Right lobe of liver (tissue), 6 donors: ENCODE results near the gene SIGLEC12. TPM values are rescaled to one million over a fixed set of nuclear protein-coding genes. Genes with fewer than 3 reads are reported as not detected.

Source experiments
- ATAC-seq, 4 donors: fragments of 200-7000 bp; cut with Tn5 transposase; one replicate each; pipeline ENCODE4 v1.9.1; 2020; ENCODE audit warnings: mild to moderate bottlenecking in 4 of 4, moderate library complexity in 4 of 4
- DNase-seq, 3 donors: peaks; one replicate each; pipeline ENCODE4 v3.0.0-alpha.2; 2020
- H3K27ac ChIP-seq, 3 donors: fragments of 200-600 bp; one replicate each; pipeline ENCODE4 v1.8.0; 2022
- H3K27me3 ChIP-seq, 2 donors: fragments of 200-600 bp; one replicate each; pipeline ENCODE4 v1.8.0; 2022
- H3K36me3 ChIP-seq, 4 donors: fragments of 200-600 bp; sonication (generic) in 1 of 4; one replicate each; pipeline versions ENCODE4 v1.5.1 to v1.8.0; 2017 to 2022; ENCODE audit warnings: control low read depth in 1 of 4
- H3K4me1 ChIP-seq, 4 donors: fragments of 200-600 bp; sonication (generic) in 1 of 4; one replicate each; pipeline versions ENCODE4 v1.5.1 to v1.8.0; 2017 to 2022; ENCODE audit warnings: control low read depth in 1 of 4
- H3K4me3 ChIP-seq, 3 donors: fragments of 200-600 bp; one replicate each; pipeline ENCODE4 v1.8.0; 2022
- H3K9me3 ChIP-seq, 4 donors: fragments of 200-600 bp; sonication (generic) in 1 of 4; one replicate each; pipeline versions ENCODE4 v1.5.1 to v1.8.0; 2017 to 2022; ENCODE audit warnings: control low read depth in 1 of 4
- CTCF ChIP-seq, 4 donors: fragments of 200-600 bp in 3 of 4; fragments of 450-650 bp in 1 of 4; IDR thresholded peaks; one replicate each; pipeline versions ENCODE4 v1.5.1 to v1.8.0; 2016 to 2022; ENCODE audit warnings: antibody characterized with exemption in 4 of 4, mild to moderate bottlenecking in 2 of 4
- POLR2A ChIP-seq: fragments of 450-650 bp; IDR thresholded peaks from one replicate; pipeline ENCODE4 v1.6.1; 2017; ENCODE audit warnings: antibody characterized with exemption, mild to moderate bottlenecking
- WGBS: methylation state at CpG from one replicate; pipeline ENCODE4 v1.1.6; 2018; ENCODE audit warnings: low coverage, low lambda C conversion rate; ENCODE audit not compliant: insufficient coverage; ENCODE audit errors: missing lambda C conversion rate; 5-methylcytosine and 5-hydroxymethylcytosine counted together
- intact Hi-C, 2 donors: fragments of 100-400 bp; cut with DNase I; formaldehyde crosslinking; loops; one replicate each; pipeline versions ENCODE4 v1.11.2 to v1.14.1; 2022
- total RNA-seq, 6 experiments: library from RNA; depleted of rRNA in 2 of 6; stranded (reverse); fragments of >200 nt in 2 of 6; fragmentation: NEBNext Ultra II Directional in 3 of 6; extraction: Animal tissue kit (Norgen Biotek cat#: 25700) in 3 of 6; gene quantifications; one replicate each; pipeline versions ENCODE4 v1.1.0 to v1.2.4, GENCODE V29; 2016 to 2023
- donor health status: DM: no; HTN: yes; CAD: no.
- donor health status: DM: no; HTN: no; CAD: no.
- donor health status: DM: no; HTN: no; CAD: no.
- donor health status: DM: no; HTN: yes; CAD: no.
- donor health status: DM: no; HTN: yes; CAD: no.

SIGLEC12 gene
- total RNA-seq, 6 experiments from 2014 or later, result 0.12 to 0.63 (median 0.33) TPM; not detected in 1

GRCh38 chr19:51485960-51486660, 15.5 kb downstream of the SIGLEC12 start:
- intact Hi-C loops, result loop anchor here in 1 of 2 donors (10.0 kb wide), 1 partner anchor 169 kb away; no protein-coding TSS in a partner anchor
- Histone ChIP-seq H3K36me3 (no peaks in the 10 kb centered on the region), H3K27me3 (no peaks in the 10 kb centered on the region), H3K4me1 (no peaks in the 10 kb centered on the region), H3K4me3 (no peak overlapping the region), H3K27ac (no peak overlapping the region), H3K9me3 (no peaks in the 10 kb centered on the region)
- ATAC-seq (no peak), DNase-seq (no peak)
- WGBS, result 47% methylated on average over 3 of the region's 5 CpGs
- no peak for TF ChIP-seq CTCF (IDR thresholded peaks at IDR 0.05)
- no peak for TF ChIP-seq POLR2A

GRCh38 chr19:51480590-51480989, 21.0 kb downstream of the SIGLEC12 start:
- no peaks in the 10 kb centered on the region for H3K36me3 ChIP-seq
- TF ChIP-seq POLR2A (no peak), CTCF (IDR thresholded peaks at IDR 0.05) (no peak)
- WGBS, result 27% methylated on average over 6 of the region's 8 CpGs
- DNase-seq, result no peak
- no peaks in the 10 kb centered on the region for H3K27me3 ChIP-seq
- intact Hi-C loops, result loop anchor here in 1 of 2 donors (10.0 kb wide), 1 partner anchor 174 kb away; no protein-coding TSS in a partner anchor
- H3K4me3 ChIP-seq, result no peak overlapping the region
- no peaks in the 10 kb centered on the region for H3K9me3 ChIP-seq
- no peak overlapping the region for H3K27ac ChIP-seq
- H3K4me1 ChIP-seq, result no peaks in the 10 kb centered on the region
- no peak for ATAC-seq

- TF ChIP-seq CTCF (IDR thresholded peaks at IDR 0.05) (no peak), POLR2A (no peak)
- ATAC-seq (peak in 1 of 4 donors; percentile 20), DNase-seq (no peak)
- H3K36me3 ChIP-seq, result no peaks in the 10 kb centered on the region
- H3K9me3 ChIP-seq, result no peaks in the 10 kb centered on the region
- H3K4me3 ChIP-seq, result no peak overlapping the region
- WGBS, result 62% methylated on average over 12 of the region's 12 CpGs
- H3K27me3 ChIP-seq, result no peaks in the 10 kb centered on the region
- intact Hi-C loops, result loop anchor here in 1 of 2 donors (10.0 kb wide), 1 partner anchor 175 kb away; no protein-coding TSS in a partner anchor
- no peak overlapping the region for H3K27ac ChIP-seq
- H3K4me1 ChIP-seq, result no peaks in the 10 kb centered on the region
Observed at GRCh38 chr19:51479531-51480331, 21.9 kb downstream of the SIGLEC12 start.

GRCh38 chr19:51478381-51479234, 23.0 kb downstream of the SIGLEC12 start, which contains the start of gene CEACAM18:
TSS of gene CEACAM18 (plus strand) at chr19:51478539.
- intact Hi-C loops, result no loop called here
- no peaks in the 10 kb centered on the region for H3K4me1 ChIP-seq
- no peak for TF ChIP-seq CTCF (IDR thresholded peaks at IDR 0.05)
- TF ChIP-seq POLR2A, result no peak
- 37% methylated on average over 4 of the region's 17 CpGs for WGBS
- no peaks in the 10 kb centered on the region for H3K27me3 ChIP-seq
- DNase-seq (no peak), ATAC-seq (no peak)
- no peaks in the 10 kb centered on the region for H3K36me3 ChIP-seq
- H3K27ac ChIP-seq, result no peak within 1 kb of the TSS
- no peak within 1 kb of the TSS for H3K4me3 ChIP-seq
- no peaks in the 10 kb centered on the region for H3K9me3 ChIP-seq
